ENCODE data around the gene NPBWR2. TPM values are rescaled to one million over a fixed set of nuclear protein-coding genes. Genes with fewer than 3 reads are reported as not detected.

NPBWR2 gene, protein sequence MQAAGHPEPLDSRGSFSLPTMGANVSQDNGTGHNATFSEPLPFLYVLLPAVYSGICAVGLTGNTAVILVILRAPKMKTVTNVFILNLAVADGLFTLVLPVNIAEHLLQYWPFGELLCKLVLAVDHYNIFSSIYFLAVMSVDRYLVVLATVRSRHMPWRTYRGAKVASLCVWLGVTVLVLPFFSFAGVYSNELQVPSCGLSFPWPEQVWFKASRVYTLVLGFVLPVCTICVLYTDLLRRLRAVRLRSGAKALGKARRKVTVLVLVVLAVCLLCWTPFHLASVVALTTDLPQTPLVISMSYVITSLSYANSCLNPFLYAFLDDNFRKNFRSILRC
- total RNA-seq: not detected

- Mint-ChIP-seq H3K27me3 (peaks cover 0 to 15% of the 10 kb centered on the region in 2 donors), H3K4me1 (ENCODE audit: low read depth in 2 of 2) (peaks cover 0 to 7% of the 10 kb centered on the region in 2 donors), H3K4me3 (no peak within 1 kb of the TSS), H3K9me3 (no peaks in the 10 kb centered on the region), H3K36me3 (no peaks in the 10 kb centered on the region), H3K27ac (peak within 1 kb of the TSS in 1 of 2 donors; percentile 29)
- peak; percentile 48 for DNase-seq (ENCODE audit: low spot score)
- peak in 1 of 2 donors; percentile 4 for ATAC-seq
Observed at GRCh38 chr20:64106981-64107735, at the start of gene NPBWR2. NPBWR2 (minus strand) TSS chr20:64107565; CDS start chr20:64106831, 734 bp downstream.

- Mint-ChIP-seq H3K27me3 (peaks cover 7% of the 10 kb centered on the region in 2 donors), H3K27ac (no peak overlapping the region), H3K36me3 (no peaks in the 10 kb centered on the region), H3K4me3 (no peak overlapping the region), H3K9me3 (no peaks in the 10 kb centered on the region), H3K4me1 (ENCODE audit: low read depth in 2 of 2) (peaks cover 0 to 7% of the 10 kb centered on the region in 2 donors)
- ATAC-seq: no peak
- DNase-seq (ENCODE audit: low spot score): peak; percentile 44
Observed at GRCh38 chr20:64156136-64156885, 48.9 kb upstream of the NPBWR2 start.

- peaks cover 4 to 7% of the 10 kb centered on the region in 2 donors for H3K4me1 Mint-ChIP-seq (ENCODE audit: low read depth in 2 of 2)
- no peak overlapping the region for H3K4me3 Mint-ChIP-seq
- H3K27ac Mint-ChIP-seq: no peak overlapping the region
- H3K9me3 Mint-ChIP-seq: no peaks in the 10 kb centered on the region
- no peak for ATAC-seq
- H3K36me3 Mint-ChIP-seq: no peaks in the 10 kb centered on the region
- H3K27me3 Mint-ChIP-seq: peaks cover 5 to 7% of the 10 kb centered on the region in 2 donors
- peak; percentile 48 for DNase-seq (ENCODE audit: low spot score)
Observed at GRCh38 chr20:64155258-64156135, 48.1 kb upstream of the NPBWR2 start.

GRCh38 chr20:64154590-64155257 is 47.4 kb upstream of the NPBWR2 start:
- ATAC-seq (no peak), DNase-seq (ENCODE audit: low spot score) (peak; percentile 35)
- Mint-ChIP-seq H3K9me3 (no peaks in the 10 kb centered on the region), H3K27ac (no peak overlapping the region), H3K4me1 (ENCODE audit: low read depth in 2 of 2) (peaks cover 6 to 7% of the 10 kb centered on the region in 2 donors), H3K27me3 (peaks cover 5 to 7% of the 10 kb centered on the region in 2 donors), H3K36me3 (no peaks in the 10 kb centered on the region), H3K4me3 (no peak overlapping the region)

DNA sequence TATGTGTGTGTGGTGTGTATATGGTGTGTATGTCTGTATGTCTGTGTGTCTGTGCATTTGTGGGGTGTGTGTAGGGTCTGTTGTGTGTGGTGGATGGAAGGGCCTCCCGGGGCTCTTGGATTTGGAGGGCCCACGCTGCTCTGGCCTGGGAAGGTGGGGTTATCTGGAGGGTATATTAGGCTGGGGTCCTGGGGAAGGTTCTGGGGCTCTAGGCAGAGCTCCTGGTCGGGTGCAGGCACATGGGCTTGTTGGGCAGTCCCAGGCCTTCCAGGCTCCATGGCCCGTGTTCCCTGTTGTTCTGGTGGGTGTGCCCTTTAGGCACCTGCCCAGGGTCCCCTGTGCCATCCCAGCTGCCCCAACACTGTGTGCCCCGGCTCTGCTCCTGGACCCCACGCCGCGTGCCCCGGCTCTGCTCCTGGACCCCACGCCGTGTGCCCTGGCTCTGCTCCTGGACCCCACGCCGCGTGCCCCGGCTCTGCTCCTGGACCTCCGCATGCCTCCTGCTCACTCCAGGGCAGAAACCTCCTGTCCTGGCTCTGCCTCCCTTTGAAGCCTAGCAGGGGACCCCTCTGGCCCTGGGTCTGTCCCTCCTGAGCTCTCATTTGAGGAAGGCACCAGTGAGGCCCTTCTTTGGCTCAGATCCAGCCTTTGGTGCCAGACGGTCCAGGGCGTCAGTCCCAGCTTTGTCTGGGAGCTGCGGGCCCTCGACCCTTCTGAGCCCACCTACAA is 46.7 kb upstream of the NPBWR2 start:
- no peaks in the 10 kb centered on the region for H3K9me3 Mint-ChIP-seq

DNA sequence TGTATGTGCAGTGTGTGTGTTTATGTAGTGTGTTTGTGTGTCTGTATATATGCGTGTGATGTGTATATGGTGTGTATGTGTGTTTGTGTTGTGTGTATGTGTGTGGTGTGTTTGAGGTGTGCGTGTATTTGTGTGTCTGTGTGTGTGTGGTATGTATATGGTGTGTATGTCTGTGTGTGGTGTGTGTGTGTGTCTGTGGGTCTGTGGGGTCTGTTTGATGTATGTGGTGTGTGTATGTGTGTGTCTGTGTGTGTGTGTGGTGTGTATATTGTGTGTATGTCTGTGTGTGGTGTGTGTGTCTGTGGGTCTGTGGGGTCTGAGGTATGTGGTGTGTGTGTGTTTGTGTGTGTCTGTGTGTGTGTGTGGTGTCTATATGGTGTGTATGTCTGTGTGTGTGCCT is 46.0 kb upstream of the NPBWR2 start:
- Mint-ChIP-seq H3K4me1 (ENCODE audit: low read depth in 2 of 2) (peaks cover 3 to 6% of the 10 kb centered on the region in 2 donors), H3K4me3 (no peak overlapping the region), H3K27ac (no peak overlapping the region), H3K36me3 (no peaks in the 10 kb centered on the region), H3K9me3 (no peaks in the 10 kb centered on the region), H3K27me3 (no peaks in the 10 kb centered on the region)
- no peak for ATAC-seq
- peak; percentile 6 for DNase-seq (ENCODE audit: low spot score)

More for the DNA sequence above, 46.7 kb upstream of the NPBWR2 start:
- Mint-ChIP-seq H3K4me1 (ENCODE audit: low read depth in 2 of 2) (peaks cover 6% of the 10 kb centered on the region in 2 donors), H3K36me3 (no peaks in the 10 kb centered on the region), H3K4me3 (no peak overlapping the region), H3K27ac (no peak overlapping the region), H3K27me3 (peaks cover 3% of the 10 kb centered on the region in 2 donors)
- DNase-seq (ENCODE audit: low spot score) (peak; percentile 42), ATAC-seq (no peak)

GRCh38 chr20:64152906-64153305 is 45.5 kb upstream of the NPBWR2 start:
- ATAC-seq: no peak
- Mint-ChIP-seq H3K9me3 (no peaks in the 10 kb centered on the region), H3K27me3 (no peaks in the 10 kb centered on the region), H3K36me3 (no peaks in the 10 kb centered on the region), H3K27ac (no peak overlapping the region), H3K4me1 (ENCODE audit: low read depth in 2 of 2) (peaks cover 3 to 6% of the 10 kb centered on the region in 2 donors), H3K4me3 (no peak overlapping the region)
- DNase-seq (ENCODE audit: low spot score): no peak

GRCh38 chr20:64151633-64152530 is 44.5 kb upstream of the NPBWR2 start:
- no peaks in the 10 kb centered on the region for H3K27me3 Mint-ChIP-seq
- H3K4me1 Mint-ChIP-seq (ENCODE audit: low read depth in 2 of 2): peaks cover 3 to 6% of the 10 kb centered on the region in 2 donors
- ATAC-seq (no peak), DNase-seq (ENCODE audit: low spot score) (peak; percentile 29)
- no peak overlapping the region for H3K27ac Mint-ChIP-seq
- H3K9me3 Mint-ChIP-seq: no peaks in the 10 kb centered on the region
- H3K36me3 Mint-ChIP-seq: no peaks in the 10 kb centered on the region
- no peak overlapping the region for H3K4me3 Mint-ChIP-seq

DNA sequence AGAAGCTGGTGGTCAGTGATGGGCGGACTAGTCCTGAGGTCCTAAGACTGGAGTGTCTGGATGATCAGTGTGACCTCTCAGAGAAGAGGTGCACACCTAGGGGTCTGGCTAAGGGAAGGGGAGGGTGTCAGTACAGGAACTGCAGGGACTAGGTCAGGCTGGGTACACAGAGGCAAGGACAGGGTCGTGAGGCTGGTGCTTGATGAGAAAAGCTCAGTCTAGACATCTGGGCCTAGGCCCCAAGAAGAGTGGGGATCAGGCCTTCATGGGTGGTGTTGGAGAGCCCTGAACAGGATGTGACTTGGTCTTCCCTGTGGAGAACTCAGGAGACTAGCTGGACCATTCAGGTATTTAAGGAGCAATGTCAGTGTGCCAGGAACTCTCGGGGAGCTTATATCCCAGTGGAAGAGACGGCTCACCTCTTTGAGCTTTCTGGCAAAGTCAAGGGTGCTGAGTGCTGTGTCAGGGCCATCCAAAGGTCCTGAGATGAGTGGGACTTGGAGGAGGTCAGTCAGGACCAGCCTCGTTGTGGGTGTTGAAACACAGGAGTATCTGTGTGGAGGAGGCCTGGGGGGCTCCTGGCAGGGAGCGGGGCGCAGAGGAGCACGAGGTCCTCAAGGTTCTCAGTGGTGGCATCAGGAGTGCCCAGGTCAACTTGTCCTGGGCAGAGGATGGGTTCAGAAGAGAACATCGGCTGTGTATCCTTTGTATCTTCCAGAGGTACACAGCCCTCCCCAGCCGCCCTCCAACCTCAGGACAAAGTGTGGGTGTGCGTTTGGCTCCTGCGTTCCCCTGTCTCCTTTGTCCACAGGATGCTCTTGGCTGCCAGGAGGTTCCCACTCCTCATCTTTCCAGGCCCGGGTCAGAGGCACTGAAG is 43.6 kb upstream of the NPBWR2 start:
- no peak overlapping the region for H3K4me3 Mint-ChIP-seq
- no peaks in the 10 kb centered on the region for H3K9me3 Mint-ChIP-seq
- DNase-seq (ENCODE audit: low spot score) (peak; percentile 34), ATAC-seq (no peak)
- peaks cover 3 to 6% of the 10 kb centered on the region in 2 donors for H3K4me1 Mint-ChIP-seq (ENCODE audit: low read depth in 2 of 2)
- no peaks in the 10 kb centered on the region for H3K36me3 Mint-ChIP-seq
- H3K27me3 Mint-ChIP-seq: no peaks in the 10 kb centered on the region
- no peak overlapping the region for H3K27ac Mint-ChIP-seq

DNA sequence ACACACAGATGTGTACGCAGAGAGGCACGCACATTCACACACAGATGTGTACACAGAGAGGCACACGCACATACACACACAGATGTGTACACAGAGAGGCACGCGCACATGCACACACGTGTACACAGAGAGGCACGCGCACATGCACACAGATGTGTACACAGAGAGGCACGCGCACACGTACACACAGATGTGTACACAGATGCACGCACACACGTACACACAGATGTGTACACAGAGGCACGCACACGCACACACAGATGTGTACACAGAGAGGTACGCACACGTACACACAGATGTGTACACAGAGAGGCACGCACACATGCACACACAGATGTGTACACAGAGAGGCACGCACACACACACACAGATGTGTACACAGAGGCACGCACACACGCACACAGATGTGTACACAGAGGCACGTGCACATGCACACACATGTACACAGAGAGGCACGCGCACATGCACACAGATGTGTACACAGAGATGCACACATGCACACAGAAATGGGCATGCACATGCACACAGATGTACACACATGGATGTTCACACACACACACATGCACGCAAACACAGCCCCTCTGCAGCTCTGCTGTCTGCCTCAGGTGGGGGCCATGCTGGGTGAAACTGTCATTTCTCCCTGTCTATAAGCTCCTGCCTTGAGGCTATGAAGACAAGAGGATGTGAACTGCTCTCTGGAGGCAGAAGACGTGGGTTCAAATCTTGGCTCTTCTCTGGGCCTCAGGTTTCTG is 42.6 kb upstream of the NPBWR2 start:
- Mint-ChIP-seq H3K36me3 (peaks cover 2% of the 10 kb centered on the region), H3K9me3 (peaks cover 3% of the 10 kb centered on the region), H3K4me1 (ENCODE audit: low read depth in 2 of 2) (peaks cover 3 to 6% of the 10 kb centered on the region in 2 donors), H3K27me3 (no peaks in the 10 kb centered on the region), H3K4me3 (no peak overlapping the region), H3K27ac (no peak overlapping the region)
- no peak for ATAC-seq
- DNase-seq (ENCODE audit: low spot score): peak; percentile 35
